RWPE1 (cell line): Measurements from ENCODE around the gene SLC24A4.

Source experiments
- CTCF ChIA-PET: fragments of 350-600 bp; sonication (Branson Sonifier 250); formaldehyde crosslinking; extraction: SDS; loops from one replicate; lab custom pipeline; 2021; lab: Yijun Ruan, JAX
- POLR2A ChIA-PET: fragments of 400-600 bp; formaldehyde crosslinking; extraction: SDS; loops from one replicate; lab custom pipeline; 2020; ENCODE audit warnings: antibody characterized with exemption; ENCODE audit not compliant: low non-redundant PET; lab: Yijun Ruan, JAX
- DNase-seq: peaks from one replicate; pipeline ENCODE4 v3.0.0; 2012; ENCODE audit warnings: low spot score
- H3K27ac ChIP-seq: fragments of 450-650 bp; 2 replicates; pipeline ENCODE4 v1.5.1; 2017
- CTCF ChIP-seq: fragments of 450-650 bp; conservative IDR thresholded peaks from 2 replicates; pipeline ENCODE4 v1.5.1; 2017; ENCODE audit warnings: low read depth, mild to moderate bottlenecking

The SLC24A4 gene

DNA sequence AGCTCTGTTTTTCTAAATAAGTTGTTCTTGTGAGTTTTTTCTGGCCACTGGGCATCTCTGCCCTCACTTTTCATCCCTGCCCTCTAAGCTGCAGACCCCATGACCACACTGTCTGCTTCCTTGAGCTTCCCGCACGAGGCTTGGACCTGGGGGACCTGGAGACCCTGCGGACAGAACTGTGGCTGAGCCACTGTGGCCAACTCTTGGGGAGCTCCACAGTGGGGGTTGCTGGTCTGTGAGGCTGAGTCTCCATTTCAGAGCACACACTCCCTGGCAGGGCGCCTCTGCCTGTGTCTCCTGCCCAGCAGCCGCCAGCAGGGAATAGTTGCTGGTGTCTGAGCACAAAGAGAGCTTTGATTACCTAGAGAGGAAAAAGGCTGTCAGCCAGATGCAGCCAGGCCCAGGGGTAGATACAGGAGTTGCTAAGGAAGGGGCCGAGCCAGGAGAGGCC is 177.6 kb downstream of the SLC24A4 start:
- TF ChIP-seq CTCF, result no peak
- no peak overlapping the region for H3K27ac ChIP-seq
- POLR2A ChIA-PET, result no interaction called here
- no peak for DNase-seq
- CTCF ChIA-PET, result interaction anchor here (0.7 kb wide), 1 partner anchor 111 kb away, joined by 3 read pairs; no protein-coding TSS in a partner anchor

- no peak overlapping the region for H3K27ac ChIP-seq
- ChIA-PET POLR2A (no interaction called here), CTCF (no interaction called here)
- no peak for DNase-seq
- no peak for TF ChIP-seq CTCF
These were observed 179.0 kb downstream of the SLC24A4 start for GRCh38 chr14:92501891-92502351.

DNA sequence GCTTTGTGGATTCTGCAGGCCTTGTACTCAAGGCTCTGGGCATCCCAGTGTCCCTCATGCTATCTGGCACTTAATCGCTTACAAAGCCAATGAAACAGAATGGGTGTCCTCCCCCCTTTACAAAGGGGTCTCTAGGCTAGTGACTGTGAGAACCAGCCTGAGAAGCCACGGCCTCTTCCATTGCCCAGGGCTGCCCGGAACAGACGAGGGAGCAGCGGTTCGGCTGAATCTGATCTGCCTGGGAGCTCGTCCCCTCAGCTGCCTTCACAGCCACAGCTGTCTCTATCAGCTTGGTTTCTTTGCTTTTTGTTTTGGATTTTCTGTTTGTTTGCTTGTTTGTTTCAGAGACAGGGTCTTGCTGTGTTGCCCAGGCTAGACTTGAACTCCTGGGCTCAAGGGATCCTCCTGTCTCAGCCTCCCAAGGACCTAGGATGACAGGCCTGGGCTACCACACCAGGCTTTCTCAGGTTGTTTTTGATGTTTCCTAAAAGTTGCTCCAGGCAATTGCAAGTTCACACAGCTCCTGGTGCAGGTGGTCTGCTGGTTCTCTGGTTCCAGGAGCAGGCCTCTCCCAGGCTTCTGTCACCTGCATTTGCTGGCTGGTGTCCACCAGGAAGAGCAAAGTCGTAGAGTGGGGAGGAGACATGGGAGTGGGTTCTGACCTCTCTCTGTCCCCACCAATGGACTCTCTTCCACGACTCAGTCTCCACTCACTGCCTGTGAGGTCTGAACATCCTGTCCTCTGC is 179.7 kb downstream of the SLC24A4 start:
- H3K27ac ChIP-seq, result no peak overlapping the region
- no peak for DNase-seq
- CTCF ChIA-PET, result no interaction called here
- POLR2A ChIA-PET, result no interaction called here
- TF ChIP-seq CTCF, result no peak

DNA sequence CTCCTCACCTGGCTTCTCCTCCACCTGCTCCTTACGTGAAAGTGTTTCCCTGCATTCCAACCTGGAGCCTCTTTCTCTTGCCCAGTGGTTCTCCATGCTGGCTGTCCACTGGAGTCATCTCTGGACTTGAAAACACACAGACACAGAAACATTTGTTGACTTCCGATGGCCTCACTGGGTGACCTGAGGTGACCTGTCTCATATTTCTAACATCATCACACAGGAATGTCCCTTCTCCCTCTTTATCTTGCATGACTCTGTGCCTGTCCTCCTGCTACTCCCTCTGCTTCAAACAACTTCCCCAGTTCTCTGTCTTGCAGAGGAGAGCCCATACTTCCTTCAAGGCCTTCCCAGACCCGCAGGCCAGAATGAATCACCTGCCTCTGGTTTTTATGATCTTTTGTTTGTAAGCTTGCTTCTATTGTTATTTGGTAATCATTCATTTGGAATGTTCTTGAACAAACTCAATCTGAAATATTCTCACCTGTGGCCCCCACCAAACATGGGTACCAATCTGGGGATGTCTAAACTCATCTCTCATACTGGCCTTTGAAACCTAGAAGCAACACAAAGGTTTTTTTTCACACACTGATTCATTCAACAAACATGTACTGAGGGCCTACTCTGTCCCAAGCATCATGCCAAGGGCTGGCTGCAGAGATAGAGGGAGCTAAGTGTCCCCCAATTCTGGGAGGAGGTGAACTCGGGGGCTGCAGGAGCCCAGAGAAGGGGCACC is 181.0 kb downstream of the SLC24A4 start:
- ChIA-PET CTCF (no interaction called here), POLR2A (no interaction called here)
- TF ChIP-seq CTCF, result no peak
- no peak overlapping the region for H3K27ac ChIP-seq
- peak; percentile 85 for DNase-seq

GRCh38 chr14:92505826-92506225 is 182.9 kb downstream of the SLC24A4 start:
- POLR2A ChIA-PET, result interaction anchor here (0.6 kb wide), 1 partner anchor 18 kb away, joined by 4 read pairs; no protein-coding TSS in a partner anchor
- TF ChIP-seq CTCF, result no peak

DNA sequence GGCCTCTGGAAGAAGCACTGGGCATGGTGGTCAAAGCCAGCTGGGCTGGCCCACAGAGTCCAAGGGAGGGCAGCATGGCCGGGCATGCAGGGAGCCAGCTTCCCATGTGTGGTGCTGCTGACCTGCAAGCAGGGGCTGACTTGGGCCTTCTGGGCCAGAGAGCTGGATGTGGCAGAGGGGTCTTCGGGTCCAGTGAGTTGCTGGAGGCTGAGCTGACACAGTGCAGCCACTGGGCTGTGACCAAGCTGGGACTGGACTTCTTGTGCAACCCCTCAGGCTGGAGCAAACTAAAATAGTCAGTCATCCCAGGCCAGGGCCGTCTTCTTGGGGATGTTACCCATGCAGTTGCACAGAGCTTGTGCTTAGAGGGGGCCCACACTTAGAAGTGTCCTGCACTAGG is 183.3 kb downstream of the SLC24A4 start:
- no peak for TF ChIP-seq CTCF
- no peak for DNase-seq
- no peak overlapping the region for H3K27ac ChIP-seq
- ChIA-PET POLR2A (interaction anchor here (0.6 kb wide), 1 partner anchor 19 kb away, joined by 4 read pairs; no protein-coding TSS in a partner anchor), CTCF (no interaction called here)

More at GRCh38 chr14:92505826-92506225, 182.9 kb downstream of the SLC24A4 start:
- CTCF ChIA-PET, result no interaction called here
- DNase-seq, result no peak
- no peak overlapping the region for H3K27ac ChIP-seq
